Activated naive CD8-positive, alpha-beta T cell treated with anti-CD3 and anti-CD28 coated beads for 36 hours (primary cell): ENCODE results near the gene PDK2. TPM values are rescaled to one million over a fixed set of nuclear protein-coding genes. Genes with fewer than 3 reads are reported as not detected.

Source experiments
- DNase-seq: peaks from one replicate; pipeline ENCODE4 v3.0.0; 2021
- H3K27ac Mint-ChIP-seq: one replicate; pipeline ENCODE4 v1.8.0; 2022; ENCODE audit warnings: mild to moderate bottlenecking, moderate library complexity, mixed read lengths
- H3K27me3 Mint-ChIP-seq: one replicate; pipeline ENCODE4 v1.8.0; 2022; ENCODE audit warnings: mild to moderate bottlenecking, mixed read lengths
- H3K36me3 Mint-ChIP-seq: one replicate; pipeline ENCODE4 v1.8.0; 2021; ENCODE audit warnings: mild to moderate bottlenecking, mixed read lengths
- H3K4me1 Mint-ChIP-seq: one replicate; pipeline ENCODE4 v1.8.0; 2021; ENCODE audit warnings: mixed read lengths
- H3K4me3 Mint-ChIP-seq: one replicate; pipeline ENCODE4 v1.8.0; 2022; ENCODE audit warnings: mild to moderate bottlenecking, moderate library complexity, mixed read lengths
- H3K9me3 Mint-ChIP-seq: one replicate; pipeline ENCODE4 v1.8.0; 2022; ENCODE audit warnings: mixed read lengths
- total RNA-seq, 2 experiments: library from RNA; stranded (reverse); gene quantifications; one replicate each; pipeline ENCODE4 v1.2.3, GENCODE V29; 2021

PDK2 gene
- total RNA-seq = 10 to 100 TPM in 1 of 2 experiments, 1 to 10 TPM in 1; 9.4 to 12.9 TPM

- peak within 1 kb of the TSS; percentile 88 for H3K4me3 Mint-ChIP-seq
- peaks cover 16% of the 10 kb centered on the region for H3K4me1 Mint-ChIP-seq
These were observed at the start of gene PDK2 for GRCh38 chr17:50094753-50095619. TSS of gene PDK2 (plus strand) at chr17:50095351. CDS start at chr17:50095436, 85 bp downstream.

GRCh38 chr17:50046179-50046578 lies 49.0 kb upstream of the PDK2 start:
- Mint-ChIP-seq H3K36me3 (no peaks in the 10 kb centered on the region), H3K27me3 (peaks cover 25% of the 10 kb centered on the region), H3K27ac (no peak overlapping the region), H3K4me3 (no peak overlapping the region), H3K9me3 (no peaks in the 10 kb centered on the region), H3K4me1 (peaks cover 13% of the 10 kb centered on the region)
- no peak for DNase-seq

More at GRCh38 chr17:50094753-50095619, at the start of gene PDK2:
- no peaks in the 10 kb centered on the region for H3K27me3 Mint-ChIP-seq
- peak; percentile 98 for DNase-seq
- H3K27ac Mint-ChIP-seq = peak within 1 kb of the TSS; percentile 85
- no peaks in the 10 kb centered on the region for H3K9me3 Mint-ChIP-seq
- H3K36me3 Mint-ChIP-seq = no peaks in the 10 kb centered on the region

- Mint-ChIP-seq H3K36me3 (no peaks in the 10 kb centered on the region), H3K4me1 (peaks cover 18% of the 10 kb centered on the region), H3K4me3 (no peak overlapping the region), H3K9me3 (no peaks in the 10 kb centered on the region), H3K27me3 (peaks cover 25% of the 10 kb centered on the region), H3K27ac (no peak overlapping the region)
- no peak for DNase-seq
These were observed 48.5 kb upstream of the PDK2 start for GRCh38 chr17:50046667-50047066.

GRCh38 chr17:50047083-50047482 lies 48.1 kb upstream of the PDK2 start:
- Mint-ChIP-seq H3K36me3 (no peaks in the 10 kb centered on the region), H3K9me3 (no peaks in the 10 kb centered on the region), H3K4me1 (peaks cover 22% of the 10 kb centered on the region), H3K4me3 (no peak overlapping the region), H3K27me3 (peaks cover 25% of the 10 kb centered on the region), H3K27ac (no peak overlapping the region)
- no peak for DNase-seq

GRCh38 chr17:50047488-50048126 lies 47.5 kb upstream of the PDK2 start:
- H3K27ac Mint-ChIP-seq = no peak overlapping the region
- DNase-seq = peak; percentile 6

GRCh38 chr17:50048146-50048720 lies 46.9 kb upstream of the PDK2 start:
- DNase-seq = no peak
- Mint-ChIP-seq H3K4me1 (peaks cover 22% of the 10 kb centered on the region), H3K27ac (no peak overlapping the region), H3K9me3 (no peaks in the 10 kb centered on the region), H3K27me3 (peaks cover 24% of the 10 kb centered on the region), H3K36me3 (no peaks in the 10 kb centered on the region), H3K4me3 (no peak overlapping the region)

More at GRCh38 chr17:50047488-50048126, 47.5 kb upstream of the PDK2 start:
- Mint-ChIP-seq H3K4me3 (no peak overlapping the region), H3K9me3 (no peaks in the 10 kb centered on the region), H3K4me1 (peaks cover 22% of the 10 kb centered on the region), H3K27me3 (peaks cover 25% of the 10 kb centered on the region), H3K36me3 (no peaks in the 10 kb centered on the region)

- Mint-ChIP-seq H3K4me3 (no peak overlapping the region), H3K9me3 (no peaks in the 10 kb centered on the region), H3K4me1 (peaks cover 22% of the 10 kb centered on the region), H3K27ac (no peak overlapping the region), H3K27me3 (peaks cover 22% of the 10 kb centered on the region), H3K36me3 (no peaks in the 10 kb centered on the region)
- DNase-seq = no peak
These were observed 46.2 kb upstream of the PDK2 start for GRCh38 chr17:50048988-50049387.

- no peak overlapping the region for H3K4me3 Mint-ChIP-seq
- peaks cover 17% of the 10 kb centered on the region for H3K27me3 Mint-ChIP-seq
- H3K9me3 Mint-ChIP-seq = no peaks in the 10 kb centered on the region
- no peaks in the 10 kb centered on the region for H3K36me3 Mint-ChIP-seq
- no peak overlapping the region for H3K27ac Mint-ChIP-seq
- no peak for DNase-seq
- H3K4me1 Mint-ChIP-seq = peaks cover 22% of the 10 kb centered on the region
These were observed 45.5 kb upstream of the PDK2 start for GRCh38 chr17:50049636-50050035.

GRCh38 chr17:50050431-50051032 lies 44.6 kb upstream of the PDK2 start:
- Mint-ChIP-seq H3K4me3 (no peak overlapping the region), H3K27ac (peak overlapping the region; percentile 86), H3K9me3 (no peaks in the 10 kb centered on the region), H3K36me3 (no peaks in the 10 kb centered on the region), H3K4me1 (peaks cover 28% of the 10 kb centered on the region), H3K27me3 (peaks cover 17% of the 10 kb centered on the region)
- no peak for DNase-seq

GRCh38 chr17:50051082-50051576 lies 44.0 kb upstream of the PDK2 start:
- Mint-ChIP-seq H3K4me1 (peaks cover 28% of the 10 kb centered on the region), H3K36me3 (no peaks in the 10 kb centered on the region), H3K27me3 (peaks cover 15% of the 10 kb centered on the region), H3K9me3 (no peaks in the 10 kb centered on the region), H3K4me3 (no peak overlapping the region), H3K27ac (peak overlapping the region; percentile 86)
- peak; percentile 74 for DNase-seq

- Mint-ChIP-seq H3K4me1 (peaks cover 28% of the 10 kb centered on the region), H3K27me3 (peaks cover 10% of the 10 kb centered on the region), H3K4me3 (no peak overlapping the region), H3K9me3 (no peaks in the 10 kb centered on the region), H3K27ac (peak overlapping the region; percentile 86), H3K36me3 (no peaks in the 10 kb centered on the region)
- DNase-seq = no peak
These were observed 43.5 kb upstream of the PDK2 start for GRCh38 chr17:50051606-50052005.

- Mint-ChIP-seq H3K27ac (no peak overlapping the region), H3K9me3 (no peaks in the 10 kb centered on the region), H3K4me3 (no peak overlapping the region), H3K27me3 (peaks cover 4% of the 10 kb centered on the region), H3K4me1 (peaks cover 34% of the 10 kb centered on the region), H3K36me3 (no peaks in the 10 kb centered on the region)
- DNase-seq = no peak
These were observed 42.8 kb upstream of the PDK2 start for GRCh38 chr17:50052241-50052796.

GRCh38 chr17:50052822-50053653 lies 42.1 kb upstream of the PDK2 start:
- peaks cover 28% of the 10 kb centered on the region for H3K4me1 Mint-ChIP-seq
- no peaks in the 10 kb centered on the region for H3K36me3 Mint-ChIP-seq
- no peak for DNase-seq
- H3K27me3 Mint-ChIP-seq = peaks cover 5% of the 10 kb centered on the region
- H3K4me3 Mint-ChIP-seq = no peak overlapping the region
- no peak overlapping the region for H3K27ac Mint-ChIP-seq
- no peaks in the 10 kb centered on the region for H3K9me3 Mint-ChIP-seq

- Mint-ChIP-seq H3K36me3 (no peaks in the 10 kb centered on the region), H3K9me3 (no peaks in the 10 kb centered on the region), H3K27ac (no peak overlapping the region), H3K4me1 (peaks cover 28% of the 10 kb centered on the region), H3K27me3 (peaks cover 4% of the 10 kb centered on the region), H3K4me3 (no peak overlapping the region)
- no peak for DNase-seq
These were observed 41.5 kb upstream of the PDK2 start for GRCh38 chr17:50053654-50053960.
